ENCODE measurements around the gene ZNF217.
"Not testable (repeated sequence)": the region's sequence is repeated elsewhere in the genome, so short reads cannot be mapped to it uniquely, and the experiment has no call there.

ZNF217 gene

DNA sequence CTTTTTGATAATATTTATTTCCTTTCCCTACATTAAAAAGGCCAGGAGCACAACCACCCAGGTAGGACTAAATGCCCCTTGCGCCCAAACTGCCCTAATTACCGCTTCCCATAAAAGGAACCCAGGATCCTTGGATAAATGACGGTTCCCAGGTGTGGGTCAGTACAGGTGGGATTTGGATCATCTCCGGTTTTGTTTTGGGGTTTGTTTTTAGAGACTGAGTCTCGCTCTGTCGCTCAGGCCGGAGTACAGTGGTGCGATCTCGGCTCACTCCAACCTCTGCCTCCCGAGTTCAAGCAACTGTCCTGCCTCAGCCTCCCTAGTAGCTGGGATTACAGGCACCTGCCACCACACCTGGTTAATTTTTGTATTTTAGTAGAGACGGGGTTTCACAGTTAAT is 28.4 kb downstream of the ZNF217 start:
- peaks cover 47% of the 10 kb centered on the region for H3K36me3 ChIP-seq (replicated peaks; ENCODE audit: low read depth, low read length)
- H3K9ac ChIP-seq (ENCODE audit: low read length) = no peak overlapping the region
- no peak overlapping the region for H3K4me3 ChIP-seq (ENCODE audit: low read length)
- H4K20me1 ChIP-seq (ENCODE audit: insufficient read depth, low read length) = peaks cover 32% of the 10 kb centered on the region
- no peak for TF ChIP-seq EZH2phosphoT487 (IDR thresholded peaks at IDR 0.05; ENCODE audit: low read depth)
- TF ChIP-seq, protein P1, sequence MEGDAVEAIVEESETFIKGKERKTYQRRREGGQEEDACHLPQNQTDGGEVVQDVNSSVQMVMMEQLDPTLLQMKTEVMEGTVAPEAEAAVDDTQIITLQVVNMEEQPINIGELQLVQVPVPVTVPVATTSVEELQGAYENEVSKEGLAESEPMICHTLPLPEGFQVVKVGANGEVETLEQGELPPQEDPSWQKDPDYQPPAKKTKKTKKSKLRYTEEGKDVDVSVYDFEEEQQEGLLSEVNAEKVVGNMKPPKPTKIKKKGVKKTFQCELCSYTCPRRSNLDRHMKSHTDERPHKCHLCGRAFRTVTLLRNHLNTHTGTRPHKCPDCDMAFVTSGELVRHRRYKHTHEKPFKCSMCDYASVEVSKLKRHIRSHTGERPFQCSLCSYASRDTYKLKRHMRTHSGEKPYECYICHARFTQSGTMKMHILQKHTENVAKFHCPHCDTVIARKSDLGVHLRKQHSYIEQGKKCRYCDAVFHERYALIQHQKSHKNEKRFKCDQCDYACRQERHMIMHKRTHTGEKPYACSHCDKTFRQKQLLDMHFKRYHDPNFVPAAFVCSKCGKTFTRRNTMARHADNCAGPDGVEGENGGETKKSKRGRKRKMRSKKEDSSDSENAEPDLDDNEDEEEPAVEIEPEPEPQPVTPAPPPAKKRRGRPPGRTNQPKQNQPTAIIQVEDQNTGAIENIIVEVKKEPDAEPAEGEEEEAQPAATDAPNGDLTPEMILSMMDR (IDR thresholded peaks at IDR 0.05; ENCODE audit: low read depth, low read length) = no peak
- H3K9me3 ChIP-seq (ENCODE audit: insufficient read depth, low read length) = no peaks in the 10 kb centered on the region
- H3K79me2 ChIP-seq (ENCODE audit: low read length) = peaks cover 28% of the 10 kb centered on the region
- no peak overlapping the region for H3K27ac ChIP-seq (ENCODE audit: low read length)
- no peaks in the 10 kb centered on the region for H3K4me1 ChIP-seq (ENCODE audit: low read length)
- H3K4me2 ChIP-seq (ENCODE audit: low read length) = no peak overlapping the region
- H3K27me3 ChIP-seq (ENCODE audit: low read depth, low read length) = no peaks in the 10 kb centered on the region
- no peak overlapping the region for H2AFZ ChIP-seq (ENCODE audit: low read depth, low read length)

DNA sequence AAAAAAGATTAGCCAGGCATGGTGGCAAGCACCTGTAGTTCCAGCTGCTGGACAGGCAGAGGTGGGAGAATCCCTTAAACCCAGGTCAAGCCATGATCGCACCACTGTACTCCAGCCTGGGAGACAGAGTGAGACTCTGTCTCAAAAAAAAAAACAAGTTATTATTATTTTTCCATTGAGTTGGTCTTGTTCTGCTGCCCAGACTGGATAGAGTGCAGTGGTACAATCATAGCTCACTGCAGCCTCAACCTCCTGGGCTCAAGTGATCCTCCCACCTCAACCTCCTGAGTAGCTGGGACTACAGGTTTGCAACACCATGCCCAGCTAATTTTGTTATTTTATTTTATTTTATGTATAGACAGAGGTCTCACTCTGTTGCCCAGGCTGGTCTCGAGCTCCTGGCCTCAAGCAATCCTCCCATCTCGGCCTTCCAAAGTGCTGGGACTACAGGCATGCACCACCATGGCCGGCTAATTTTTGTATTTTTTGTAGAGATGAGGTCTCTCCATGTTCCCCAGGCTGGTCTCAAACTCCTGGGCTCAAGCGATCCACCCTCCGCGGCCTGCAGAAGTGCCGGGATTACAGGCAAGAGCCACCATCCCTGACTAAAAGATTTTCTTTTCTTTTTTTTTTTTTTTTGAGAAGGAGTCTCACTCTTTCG is 31.4 kb downstream of the ZNF217 start:
- H3K4me1 ChIP-seq (ENCODE audit: low read length); H3K79me2 ChIP-seq (ENCODE audit: low read length); H3K9me3 ChIP-seq (ENCODE audit: insufficient read depth, low read length); H3K27ac ChIP-seq (ENCODE audit: low read length); H2AFZ ChIP-seq (ENCODE audit: low read depth, low read length); H4K20me1 ChIP-seq (ENCODE audit: insufficient read depth, low read length); H3K4me3 ChIP-seq (ENCODE audit: low read length); H3K4me2 ChIP-seq (ENCODE audit: low read length); H3K27me3 ChIP-seq (ENCODE audit: low read depth, low read length); H3K9ac ChIP-seq (ENCODE audit: low read length): not testable (repeated sequence)
- H3K36me3 ChIP-seq (replicated peaks; ENCODE audit: low read depth, low read length) = peaks cover 21% of the 10 kb centered on the region

DNA sequence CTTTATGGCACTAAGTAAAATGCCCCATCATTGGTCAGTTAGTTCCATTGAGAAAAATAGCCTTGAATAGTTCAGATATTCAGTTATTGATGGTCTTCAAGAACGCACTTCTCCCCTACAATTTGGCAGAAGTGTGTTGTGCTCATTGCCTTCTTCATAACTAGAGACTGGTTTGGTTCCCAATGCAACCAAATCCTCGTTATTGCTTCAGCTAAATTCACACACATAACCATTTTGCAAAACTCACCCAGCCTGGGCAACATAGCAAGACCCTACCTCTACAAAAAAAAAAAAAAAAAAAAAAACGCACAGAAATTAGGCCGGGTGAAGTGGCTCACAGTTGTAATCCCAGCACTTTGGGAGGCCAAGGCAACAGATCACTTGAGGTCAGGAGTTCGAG is 32.1 kb downstream of the ZNF217 start:
- TF ChIP-seq, protein P1 (IDR thresholded peaks at IDR 0.05; ENCODE audit: low read depth, low read length) = no peak
- TF ChIP-seq EZH2phosphoT487 (IDR thresholded peaks at IDR 0.05; ENCODE audit: low read depth) = no peak
- Histone ChIP-seq H3K4me1 (ENCODE audit: low read length) (no peaks in the 10 kb centered on the region), H3K4me3 (ENCODE audit: low read length) (no peak overlapping the region), H3K9me3 (ENCODE audit: insufficient read depth, low read length) (no peaks in the 10 kb centered on the region), H3K36me3 (replicated peaks; ENCODE audit: low read depth, low read length) (peaks cover 14% of the 10 kb centered on the region), H2AFZ (ENCODE audit: low read depth, low read length) (no peak overlapping the region), H3K27me3 (ENCODE audit: low read depth, low read length) (no peaks in the 10 kb centered on the region), H3K79me2 (ENCODE audit: low read length) (no peaks in the 10 kb centered on the region), H3K4me2 (ENCODE audit: low read length) (no peak overlapping the region), H4K20me1 (ENCODE audit: insufficient read depth, low read length) (peaks cover 6% of the 10 kb centered on the region; the same call in 1 of the 2 replicates), H3K27ac (ENCODE audit: low read length) (no peak overlapping the region), H3K9ac (ENCODE audit: low read length) (no peak overlapping the region)

DNA sequence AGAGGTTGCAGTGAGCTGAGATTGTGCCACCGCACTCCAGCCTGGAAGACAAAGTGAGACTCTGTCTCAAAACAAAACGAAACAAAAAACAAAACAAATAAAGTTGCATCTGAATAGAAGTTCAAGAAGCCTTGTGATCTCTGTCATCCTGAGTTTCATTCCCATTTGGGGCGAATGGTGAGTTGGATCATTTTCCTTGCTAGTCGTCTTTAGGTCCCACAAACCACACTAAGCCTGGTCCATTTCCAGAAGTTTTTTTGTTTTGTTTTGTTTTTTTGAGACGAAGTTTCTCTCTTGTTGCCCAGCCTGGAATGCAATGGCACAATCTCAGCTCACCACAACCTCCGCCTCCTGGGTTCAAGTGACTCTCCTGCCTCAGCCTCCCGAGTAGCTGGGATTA is 33.8 kb downstream of the ZNF217 start:
- H3K9ac ChIP-seq (ENCODE audit: low read length) = no peak overlapping the region
- H2AFZ ChIP-seq (ENCODE audit: low read depth, low read length) = no peak overlapping the region
- no peak overlapping the region for H3K4me3 ChIP-seq (ENCODE audit: low read length)
- H4K20me1 ChIP-seq (ENCODE audit: insufficient read depth, low read length) = no peaks in the 10 kb centered on the region
- no peaks in the 10 kb centered on the region for H3K9me3 ChIP-seq (ENCODE audit: insufficient read depth, low read length)
- no peaks in the 10 kb centered on the region for H3K79me2 ChIP-seq (ENCODE audit: low read length)
- peaks cover 3% of the 10 kb centered on the region for H3K36me3 ChIP-seq (replicated peaks; ENCODE audit: low read depth, low read length)
- H3K27me3 ChIP-seq (ENCODE audit: low read depth, low read length) = no peaks in the 10 kb centered on the region
- TF ChIP-seq EZH2phosphoT487 (IDR thresholded peaks at IDR 0.05; ENCODE audit: low read depth) = no peak
- TF ChIP-seq, protein P1 (IDR thresholded peaks at IDR 0.05; ENCODE audit: low read depth, low read length) = no peak
- H3K4me2 ChIP-seq (ENCODE audit: low read length) = no peak overlapping the region
- no peak overlapping the region for H3K27ac ChIP-seq (ENCODE audit: low read length)
- H3K4me1 ChIP-seq (ENCODE audit: low read length) = peaks cover 14% of the 10 kb centered on the region

Data from OCI-LY3 (cell line).